RWPE2 (cell line): Measurements from ENCODE around the gene COQ3.

Source experiments
- ATAC-seq: fragments of 200-7000 bp; cut with Tn5 transposase; 3 replicates; pipeline ENCODE4 v1.9.1; 2021; ENCODE audit warnings: low read depth
- DNase-seq: peaks from one replicate; pipeline ENCODE4 v3.0.0-alpha.2; 2020; ENCODE audit warnings: low spot score
- H3K27ac ChIP-seq: fragments of 450-650 bp; 2 replicates; pipeline ENCODE4 v1.5.1; 2017; ENCODE audit warnings: mild to moderate bottlenecking; ENCODE audit not compliant: poor library complexity, severe bottlenecking
- H3K27me3 ChIP-seq: fragments of 250-450 bp; sonication (Bioruptor Pico); 2 replicates; pipeline ENCODE4 v1.5.1; 2021; ENCODE audit warnings: mild to moderate bottlenecking, moderate library complexity; ENCODE audit not compliant: insufficient read depth, poor library complexity, severe bottlenecking
- H3K36me3 ChIP-seq: fragments of 250-450 bp; sonication (Bioruptor Pico); 2 replicates; pipeline ENCODE4 v1.5.1; 2020; ENCODE audit warnings: low read depth, mild to moderate bottlenecking, moderate library complexity
- H3K4me1 ChIP-seq: fragments of 250-450 bp; sonication (Bioruptor Pico); 2 replicates; pipeline ENCODE4 v1.5.1; 2021; ENCODE audit warnings: mild to moderate bottlenecking, moderate library complexity; ENCODE audit not compliant: insufficient read depth, poor library complexity, severe bottlenecking
- H3K4me3 ChIP-seq: fragments of 250-450 bp; sonication (Bioruptor Pico); 2 replicates; pipeline ENCODE4 v1.5.1; 2021; ENCODE audit warnings: mild to moderate bottlenecking, moderate library complexity; ENCODE audit not compliant: severe bottlenecking
- H3K9me3 ChIP-seq: fragments of 250-450 bp; sonication (Bioruptor Pico); 2 replicates; pipeline ENCODE4 v1.5.1; 2021; ENCODE audit warnings: mild to moderate bottlenecking, moderate library complexity; ENCODE audit not compliant: severe bottlenecking
- TF ChIP-seq, protein P1 (sequence below): fragments of 450-650 bp; IDR thresholded peaks from one replicate; pipeline ENCODE4 v1.5.1; 2017; ENCODE audit warnings: mild to moderate bottlenecking, moderate library complexity; ENCODE audit not compliant: poor library complexity, severe bottlenecking

Gene COQ3

DNA sequence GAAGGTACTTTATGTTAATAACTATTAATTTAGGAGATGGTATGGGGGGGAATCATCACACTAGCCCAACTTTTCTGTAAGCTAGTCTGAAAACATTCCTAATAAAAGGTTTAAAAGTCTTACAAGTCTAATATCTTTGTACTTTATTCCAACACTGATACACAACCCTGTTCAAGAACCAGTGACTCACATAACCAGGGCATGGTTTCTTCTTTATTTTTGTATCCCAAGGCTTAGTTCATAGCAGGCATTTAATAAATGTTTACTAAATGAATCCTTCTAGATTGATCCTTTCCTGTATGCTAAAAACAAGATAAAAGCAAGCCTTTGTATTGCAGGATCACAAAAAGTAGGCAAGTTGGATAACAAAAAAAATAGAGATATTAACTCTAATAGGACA, 21.5 kb upstream of the COQ3 start:
- Histone ChIP-seq H3K4me1 (peaks cover 14% of the 10 kb centered on the region), H3K27me3 (no peaks in the 10 kb centered on the region), H3K27ac (no peak overlapping the region), H3K9me3 (no peaks in the 10 kb centered on the region), H3K4me3 (no peak overlapping the region), H3K36me3 (peaks cover 53% of the 10 kb centered on the region)
- no peak for ATAC-seq
- no peak for DNase-seq
- TF ChIP-seq, protein P1, sequence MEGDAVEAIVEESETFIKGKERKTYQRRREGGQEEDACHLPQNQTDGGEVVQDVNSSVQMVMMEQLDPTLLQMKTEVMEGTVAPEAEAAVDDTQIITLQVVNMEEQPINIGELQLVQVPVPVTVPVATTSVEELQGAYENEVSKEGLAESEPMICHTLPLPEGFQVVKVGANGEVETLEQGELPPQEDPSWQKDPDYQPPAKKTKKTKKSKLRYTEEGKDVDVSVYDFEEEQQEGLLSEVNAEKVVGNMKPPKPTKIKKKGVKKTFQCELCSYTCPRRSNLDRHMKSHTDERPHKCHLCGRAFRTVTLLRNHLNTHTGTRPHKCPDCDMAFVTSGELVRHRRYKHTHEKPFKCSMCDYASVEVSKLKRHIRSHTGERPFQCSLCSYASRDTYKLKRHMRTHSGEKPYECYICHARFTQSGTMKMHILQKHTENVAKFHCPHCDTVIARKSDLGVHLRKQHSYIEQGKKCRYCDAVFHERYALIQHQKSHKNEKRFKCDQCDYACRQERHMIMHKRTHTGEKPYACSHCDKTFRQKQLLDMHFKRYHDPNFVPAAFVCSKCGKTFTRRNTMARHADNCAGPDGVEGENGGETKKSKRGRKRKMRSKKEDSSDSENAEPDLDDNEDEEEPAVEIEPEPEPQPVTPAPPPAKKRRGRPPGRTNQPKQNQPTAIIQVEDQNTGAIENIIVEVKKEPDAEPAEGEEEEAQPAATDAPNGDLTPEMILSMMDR = no peak

DNA sequence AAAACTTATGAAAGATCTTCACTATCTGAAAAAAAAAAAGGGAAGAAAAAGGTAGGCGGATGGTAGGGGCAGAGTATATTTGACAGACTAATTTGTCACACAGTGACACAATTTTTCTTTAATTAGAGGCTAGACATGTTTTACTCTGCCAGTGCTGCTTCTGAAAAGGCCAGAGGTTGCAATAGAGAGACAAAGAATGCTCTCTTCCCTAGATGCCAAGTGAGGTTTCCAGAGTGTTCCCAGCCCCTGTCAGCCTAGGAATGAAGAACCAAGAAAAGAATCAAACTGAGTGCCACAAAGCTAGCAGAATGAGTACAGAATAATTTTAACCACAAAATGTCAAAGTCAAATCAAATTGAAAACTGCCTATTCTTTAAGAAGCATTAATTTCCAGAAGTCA, 18.1 kb upstream of the COQ3 start:
- H3K9me3 ChIP-seq = no peaks in the 10 kb centered on the region
- H3K4me1 ChIP-seq = peaks cover 11% of the 10 kb centered on the region
- TF ChIP-seq, protein P1 = no peak
- H3K36me3 ChIP-seq = peaks cover 84% of the 10 kb centered on the region
- no peaks in the 10 kb centered on the region for H3K27me3 ChIP-seq
- H3K4me3 ChIP-seq = no peak overlapping the region
- H3K27ac ChIP-seq = no peak overlapping the region
- no peak for ATAC-seq
- DNase-seq = no peak

DNA sequence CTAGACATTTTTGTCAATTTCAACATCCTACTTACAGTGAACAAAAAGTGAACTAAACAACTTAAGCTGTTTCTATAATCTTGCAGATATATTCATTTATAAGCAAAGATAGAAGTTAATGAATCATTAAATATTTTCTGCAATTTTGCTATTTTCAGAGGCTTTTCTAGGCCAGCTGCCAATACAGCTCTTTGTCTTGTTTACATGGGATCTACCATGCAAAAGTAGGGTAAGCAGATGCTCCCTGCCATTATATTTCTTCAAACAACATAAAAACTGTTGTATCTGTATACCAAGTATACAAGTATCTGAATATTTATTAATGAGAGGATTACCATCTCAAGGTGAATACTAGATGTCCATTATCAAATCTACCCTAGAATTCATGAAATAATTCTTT, 15.7 kb upstream of the COQ3 start:
- Histone ChIP-seq H3K4me3 (no peak overlapping the region), H3K27me3 (no peaks in the 10 kb centered on the region), H3K36me3 (peaks cover 92% of the 10 kb centered on the region), H3K9me3 (no peaks in the 10 kb centered on the region), H3K27ac (no peak overlapping the region), H3K4me1 (no peaks in the 10 kb centered on the region)
- TF ChIP-seq, protein P1 = no peak
- DNase-seq = no peak
- ATAC-seq = no peak

DNA sequence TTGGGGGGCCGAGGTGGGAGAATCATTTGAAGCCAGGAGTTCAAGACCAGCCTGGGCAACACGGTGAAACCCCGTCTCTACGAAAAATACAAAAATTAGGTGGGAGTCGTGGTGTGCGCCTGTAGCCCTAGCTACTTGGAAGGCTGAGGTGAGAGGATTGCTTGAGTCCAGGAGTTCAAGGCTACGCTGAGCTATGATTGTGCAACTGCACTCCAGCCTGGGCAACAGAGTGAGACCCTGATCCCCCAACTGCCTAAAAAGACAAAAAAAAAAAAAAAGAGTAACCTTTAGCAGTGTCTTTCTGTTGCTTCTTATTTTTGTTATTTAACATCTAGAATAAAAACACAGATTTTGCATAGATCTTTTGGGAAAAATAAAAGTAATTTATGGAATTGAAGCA, 13.1 kb upstream of the COQ3 start:
- ATAC-seq (no peak), DNase-seq (no peak)
- Histone ChIP-seq H3K9me3 (no peaks in the 10 kb centered on the region), H3K36me3 (peaks cover 97% of the 10 kb centered on the region), H3K4me3 (no peak overlapping the region), H3K4me1 (no peaks in the 10 kb centered on the region), H3K27ac (no peak overlapping the region), H3K27me3 (no peaks in the 10 kb centered on the region)
- TF ChIP-seq, protein P1 = no peak

DNA sequence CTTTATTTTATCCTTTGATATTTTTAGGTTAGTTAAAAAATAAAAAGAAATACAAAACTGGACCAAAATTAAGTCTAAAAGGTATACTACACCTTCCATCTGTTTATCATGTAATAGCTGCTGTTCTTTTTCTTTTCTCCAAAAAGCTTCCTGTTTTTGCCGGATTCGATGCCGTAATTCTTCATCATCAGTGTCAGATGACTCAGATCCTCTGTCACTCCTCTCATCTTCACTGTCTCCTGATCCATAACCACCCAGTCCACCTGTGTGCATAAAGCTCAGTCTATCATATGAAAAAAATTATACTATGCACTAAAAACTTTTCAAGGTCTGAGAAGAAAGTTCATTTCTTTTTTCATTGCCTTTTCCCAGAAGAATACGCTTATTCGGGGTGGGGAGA, 8.5 kb upstream of the COQ3 start:
- Histone ChIP-seq H3K27ac (no peak overlapping the region), H3K27me3 (no peaks in the 10 kb centered on the region), H3K4me3 (no peak overlapping the region), H3K9me3 (no peaks in the 10 kb centered on the region), H3K36me3 (peaks cover 99% of the 10 kb centered on the region), H3K4me1 (no peaks in the 10 kb centered on the region)
- ATAC-seq (no peak), DNase-seq (no peak)
- TF ChIP-seq, protein P1 = no peak
